HG03378 (cell line): ENCODE measurements around the gene SNRNP200.
"Not testable (repeated sequence)": the region's sequence is repeated elsewhere in the genome, so short reads cannot be mapped to it uniquely, and the experiment has no call there.

Source experiments
- ATAC-seq: cut with Tn5 transposase; IDR thresholded peaks from one replicate; pipeline ENCODE4 v1.9.1; 2021; ENCODE audit warnings: mild to moderate bottlenecking, moderate library complexity; ENCODE audit not compliant: unreplicated experiment

Gene SNRNP200

DNA sequence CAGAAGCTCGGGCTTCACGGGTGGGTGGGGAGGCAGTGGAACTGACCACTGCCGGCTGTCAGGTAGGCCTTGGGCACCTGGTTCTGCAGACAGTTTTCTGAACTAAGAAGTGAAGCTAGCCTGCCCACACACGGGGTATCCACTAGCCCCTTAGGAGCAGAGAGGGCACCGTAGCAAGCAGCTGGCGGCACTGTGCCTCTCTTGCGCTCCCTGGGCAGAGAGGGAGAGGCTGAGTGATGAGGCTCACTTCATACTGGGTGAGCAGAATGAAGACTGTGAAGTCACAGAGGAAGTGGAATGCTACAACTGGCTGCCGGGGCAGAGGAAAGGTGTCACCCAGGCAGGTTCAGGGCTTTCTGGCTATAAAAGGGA, 20.5 kb upstream of the SNRNP200 start:
- no peak for ATAC-seq

DNA sequence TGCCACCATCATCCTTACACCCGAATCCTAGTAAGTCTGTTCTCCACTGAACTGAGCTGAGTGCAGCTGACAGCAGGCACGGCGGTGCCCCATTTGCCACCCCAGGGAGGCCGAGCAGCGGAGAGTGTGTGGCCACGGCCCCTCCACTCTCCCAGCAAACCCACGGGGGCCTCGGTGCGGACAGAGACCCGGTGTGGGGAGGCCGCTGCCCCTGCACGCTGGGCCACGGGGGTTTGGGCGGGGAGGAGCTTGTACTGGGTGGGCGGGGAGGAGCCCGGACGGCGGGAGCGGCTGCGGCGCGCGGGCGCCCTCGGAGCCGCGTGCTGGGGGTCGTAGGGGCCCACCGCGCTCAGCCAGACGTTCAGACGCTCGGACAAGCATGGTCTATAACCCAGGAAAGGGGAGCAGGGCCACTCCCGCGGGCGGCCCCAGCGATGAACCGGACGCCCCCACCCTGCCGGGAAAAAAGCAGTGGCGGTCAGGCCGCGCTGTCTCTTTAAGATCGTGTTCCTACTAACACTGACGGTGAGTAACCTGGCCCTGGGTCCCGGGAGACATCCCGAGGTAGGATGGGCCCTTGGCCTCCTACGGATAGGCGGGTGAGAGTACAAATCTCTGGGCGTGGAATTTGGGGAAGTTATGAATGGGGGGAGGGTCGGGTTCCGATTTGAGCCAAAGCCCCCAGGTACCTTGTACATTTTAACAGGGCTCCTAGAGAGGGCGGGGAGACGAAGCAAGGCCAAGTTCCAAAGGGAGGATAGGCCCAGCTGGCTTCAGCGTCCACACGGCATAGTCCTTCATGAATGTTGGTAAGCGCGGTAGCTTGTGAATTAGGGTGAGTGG, 19.9 kb upstream of the SNRNP200 start, which contains the start of gene ITPRIPL1:
Gene ITPRIPL1, plus strand, starts transcription at position 277 of the 843 bp plus-strand sequence. Its CDS starts 523 bp downstream, at position 800.
- no peak for ATAC-seq

DNA sequence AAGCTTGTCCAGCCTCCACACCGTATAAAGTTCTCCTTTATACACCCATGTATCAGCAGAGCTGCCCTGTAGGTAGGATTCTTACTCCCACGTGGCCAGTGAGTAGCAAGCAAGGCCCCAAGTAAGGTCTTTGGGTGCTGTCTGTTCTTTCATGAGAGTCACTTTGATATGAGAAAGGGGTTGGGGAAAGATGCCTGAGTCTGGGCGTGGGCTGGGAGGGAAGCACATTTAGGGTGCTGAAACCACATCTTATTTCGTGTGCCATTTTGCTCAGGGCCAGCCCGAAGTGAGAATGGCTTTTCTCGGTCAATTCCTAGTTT, 19.3 kb upstream of the SNRNP200 start:
- no peak for ATAC-seq

DNA sequence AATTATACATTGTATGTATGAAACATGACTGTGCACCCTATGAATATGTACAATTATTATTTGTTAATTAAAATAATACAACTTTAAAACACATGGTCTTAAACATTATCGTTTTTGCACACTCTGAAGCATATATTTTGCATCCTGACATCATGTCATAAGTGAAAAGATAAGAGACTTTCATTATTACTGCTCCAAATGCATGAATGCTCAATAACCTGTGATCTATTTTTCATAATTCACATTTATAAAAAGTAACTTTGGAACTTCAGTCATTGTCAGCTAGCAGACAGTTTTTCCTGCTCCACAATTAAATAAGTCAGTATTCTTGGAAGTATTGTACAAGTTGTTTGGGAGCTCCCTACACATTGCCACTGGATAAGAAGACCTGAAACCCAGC, 18.5 kb upstream of the SNRNP200 start:
- ATAC-seq, result no peak

DNA sequence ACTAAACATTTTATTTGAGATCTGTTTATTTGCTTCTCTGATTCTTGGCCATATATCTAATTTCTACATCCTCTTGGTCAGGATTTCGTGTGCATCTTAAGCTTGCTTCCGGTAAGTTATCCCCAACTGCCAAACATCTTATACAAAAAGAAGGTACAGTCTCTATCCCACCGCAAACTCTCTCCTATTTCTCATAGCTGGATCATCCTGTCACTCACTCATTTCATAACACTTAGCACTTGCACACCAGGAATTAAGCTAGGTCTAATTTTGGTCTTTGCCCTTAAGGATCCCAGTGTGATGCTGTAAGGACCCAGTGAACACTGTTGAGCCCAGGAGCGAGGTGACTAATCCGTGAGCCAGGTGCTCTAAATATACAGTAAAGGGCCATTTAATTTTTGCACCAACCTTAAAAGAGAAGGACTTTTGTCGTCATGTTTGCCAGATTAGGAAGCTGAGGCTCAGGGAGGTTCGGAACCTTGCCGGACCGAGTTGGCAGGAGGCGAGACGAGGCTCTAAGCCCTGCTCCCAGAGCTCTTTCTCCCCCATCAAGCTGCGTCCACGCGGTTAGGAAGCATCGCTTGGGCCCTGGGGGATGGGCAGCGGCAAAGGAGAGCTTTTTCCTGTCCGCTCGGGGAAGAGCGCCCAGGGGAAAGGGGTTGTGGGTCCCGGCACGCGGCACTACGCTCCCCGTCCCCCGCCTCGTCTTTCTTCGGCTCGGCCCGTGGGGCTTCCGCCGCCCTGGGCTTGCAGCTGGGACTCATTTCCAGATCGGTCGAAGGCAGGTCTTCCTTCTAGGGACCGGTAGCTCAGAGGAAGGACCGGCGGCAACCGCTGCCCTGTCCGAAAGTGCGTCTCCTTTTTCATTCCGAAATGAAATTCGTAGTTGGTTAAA, 15.6 kb upstream of the SNRNP200 start:
- peak; percentile 16 for ATAC-seq

DNA sequence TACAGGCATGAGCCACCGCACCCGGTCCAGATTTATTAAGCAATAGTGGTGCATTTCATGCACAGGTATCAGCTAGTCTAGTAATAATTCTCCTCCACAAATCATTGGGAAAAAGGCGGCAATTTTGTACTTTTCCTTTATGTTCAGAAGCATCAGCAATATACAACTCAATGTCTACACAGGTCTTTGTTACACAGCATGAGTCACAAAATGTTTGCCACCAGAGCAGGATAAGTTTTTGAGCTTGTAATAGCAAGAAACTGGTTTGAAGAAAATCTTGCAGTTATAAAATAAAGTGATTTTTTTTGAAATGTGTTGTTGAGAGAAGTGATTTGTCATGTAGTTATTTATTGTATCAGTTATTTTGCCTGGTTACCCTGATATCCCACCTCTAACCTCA, 15.0 kb upstream of the SNRNP200 start:
- no peak for ATAC-seq

DNA sequence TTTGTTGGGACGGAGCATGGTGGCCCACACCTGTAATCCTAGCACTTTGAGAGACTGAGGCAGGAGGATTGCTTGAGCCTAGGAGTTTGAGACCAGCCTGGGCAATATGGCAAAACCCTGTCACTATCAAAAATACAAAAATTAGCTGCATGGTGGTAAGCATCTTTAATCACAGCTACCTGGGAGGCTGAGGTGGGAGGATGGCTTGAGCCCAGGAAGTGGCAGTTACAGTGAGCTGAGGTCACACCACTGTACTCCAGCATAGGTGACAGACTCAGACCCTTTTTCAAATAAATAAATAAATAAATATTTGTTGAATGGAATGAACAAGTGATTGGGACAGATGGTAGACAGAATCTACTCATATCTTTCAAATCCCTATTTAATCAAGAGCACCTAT, 14.1 kb upstream of the SNRNP200 start:
- ATAC-seq, result no peak

DNA sequence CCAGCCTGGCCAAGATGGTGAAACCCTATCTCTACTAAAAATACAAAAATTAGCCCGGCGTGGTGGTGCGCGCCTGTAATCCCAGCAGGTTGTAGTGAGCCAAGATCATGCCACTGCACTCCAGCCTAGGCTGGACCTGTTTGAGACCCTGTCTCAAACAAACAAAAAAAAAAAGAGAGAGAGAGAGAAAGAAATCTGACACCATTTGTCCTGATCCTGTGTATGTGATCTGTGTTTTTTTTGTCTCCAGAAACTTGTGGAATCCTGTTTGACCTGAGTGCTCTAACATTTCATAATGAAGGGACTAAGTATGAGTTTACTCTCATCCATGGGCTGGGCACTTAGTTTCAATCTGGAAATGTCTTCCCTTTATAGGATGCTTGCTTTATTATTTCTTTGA, 13.4 kb upstream of the SNRNP200 start:
- ATAC-seq, result no peak

DNA sequence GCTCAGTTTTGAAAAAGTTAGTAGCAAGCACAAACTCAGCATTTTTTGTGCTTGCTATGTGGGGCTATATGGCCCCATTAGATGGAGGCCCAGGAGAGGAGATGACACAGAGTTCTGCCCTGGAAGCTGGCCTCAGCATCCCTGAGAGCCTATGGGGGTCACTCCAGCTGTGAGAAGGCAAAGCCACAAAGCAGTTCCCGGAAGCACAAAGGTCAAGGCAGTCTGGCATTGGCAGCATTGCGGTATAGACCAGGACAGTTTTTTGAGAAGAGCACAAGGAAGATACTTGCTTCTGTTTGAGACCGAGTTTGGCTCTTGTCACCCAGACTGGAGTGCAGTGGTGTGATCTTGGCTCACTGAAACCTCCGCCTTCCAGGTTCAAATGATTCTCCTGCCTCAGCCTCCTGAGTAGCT, 12.2 kb upstream of the SNRNP200 start:
- no peak for ATAC-seq

DNA sequence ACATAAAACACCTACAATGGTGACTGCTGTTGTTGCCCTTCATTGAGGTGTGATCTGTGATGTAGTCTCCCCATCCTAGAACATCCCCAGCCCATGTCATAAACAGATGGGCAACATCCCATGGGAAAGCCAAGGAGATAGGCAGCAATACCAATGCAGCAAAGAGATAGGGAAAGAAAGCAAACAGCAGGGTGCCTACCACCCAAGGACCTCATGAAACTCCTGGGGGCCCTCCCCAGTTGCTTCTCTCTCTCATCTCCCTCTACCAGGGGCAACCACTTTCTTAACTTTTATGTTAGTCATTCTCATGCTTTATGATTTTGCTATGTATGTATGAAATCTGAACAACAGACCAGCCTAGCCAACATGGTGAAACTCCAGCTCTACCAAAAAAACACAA, 11.7 kb upstream of the SNRNP200 start:
- no peak for ATAC-seq

DNA sequence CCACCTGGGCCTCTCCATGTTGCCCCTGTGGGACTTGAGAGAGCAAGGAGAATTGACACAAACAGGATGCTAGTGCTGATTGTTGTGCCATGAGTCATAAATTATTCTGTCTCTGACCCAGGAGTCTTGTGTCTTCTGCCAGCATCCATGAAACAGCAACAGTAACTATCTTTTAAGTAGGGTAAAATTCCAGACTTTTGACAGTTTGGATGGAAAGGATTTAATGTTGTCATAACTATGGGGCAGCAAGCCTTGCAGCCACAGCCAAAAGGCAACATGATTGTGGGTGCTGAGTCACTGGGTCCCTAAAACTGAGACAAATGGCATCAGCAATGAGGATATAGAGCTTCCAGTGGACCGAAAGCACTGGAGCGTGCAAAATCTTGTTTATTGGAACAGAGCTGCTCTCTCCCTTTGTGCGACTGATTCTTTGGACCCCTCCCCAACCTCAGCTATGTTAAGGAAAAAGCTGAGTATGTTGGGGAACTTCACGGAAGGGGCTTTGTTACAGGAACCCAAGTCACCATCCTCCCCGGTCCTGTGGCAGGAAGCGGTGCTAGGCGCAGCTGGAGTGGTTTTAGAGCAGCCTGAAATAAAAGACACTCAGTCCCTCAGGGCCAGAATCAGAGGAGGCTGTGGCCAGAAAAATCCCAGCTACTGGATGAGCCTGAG, 10.2 kb upstream of the SNRNP200 start:
- ATAC-seq, result no peak

DNA sequence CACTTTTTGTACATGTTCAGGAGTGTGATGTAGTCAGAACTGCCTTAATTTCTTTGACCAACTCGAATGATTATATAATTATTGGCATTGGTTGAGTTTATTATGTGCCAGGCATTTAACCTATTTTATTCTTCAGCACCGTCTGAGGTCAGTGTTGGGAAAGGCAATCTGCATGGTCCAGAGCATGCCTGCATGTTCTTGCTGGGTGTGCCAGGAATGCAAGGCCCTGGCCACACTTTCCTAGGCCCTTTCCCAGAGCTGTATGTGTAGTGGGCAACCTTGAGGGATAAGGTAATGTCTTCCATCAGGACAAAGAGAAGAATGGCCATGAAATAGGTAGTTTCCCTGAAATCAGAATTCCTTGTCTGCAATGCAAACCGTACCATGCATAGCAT, 9.7 kb upstream of the SNRNP200 start:
- ATAC-seq, result no peak

DNA sequence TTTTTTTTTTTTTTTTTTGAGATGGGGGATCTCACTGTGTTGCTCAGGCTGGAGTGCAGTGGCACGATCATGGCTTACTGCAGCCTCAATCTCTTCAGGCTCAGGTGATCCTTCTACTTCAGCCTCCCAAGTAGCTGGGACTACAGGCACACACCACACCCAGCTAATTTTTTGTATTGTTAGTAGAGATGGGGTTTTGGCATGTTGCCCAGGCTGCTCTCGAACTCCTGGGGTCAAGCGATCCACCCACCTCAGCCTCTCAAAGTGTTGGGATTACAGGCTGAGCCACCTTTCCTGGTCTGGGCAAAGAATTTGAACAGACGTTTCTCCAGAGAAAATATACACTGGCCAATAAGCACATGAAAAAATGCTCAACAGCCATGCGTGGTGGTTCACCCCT, 2.9 kb upstream of the SNRNP200 start:
- no peak for ATAC-seq

DNA sequence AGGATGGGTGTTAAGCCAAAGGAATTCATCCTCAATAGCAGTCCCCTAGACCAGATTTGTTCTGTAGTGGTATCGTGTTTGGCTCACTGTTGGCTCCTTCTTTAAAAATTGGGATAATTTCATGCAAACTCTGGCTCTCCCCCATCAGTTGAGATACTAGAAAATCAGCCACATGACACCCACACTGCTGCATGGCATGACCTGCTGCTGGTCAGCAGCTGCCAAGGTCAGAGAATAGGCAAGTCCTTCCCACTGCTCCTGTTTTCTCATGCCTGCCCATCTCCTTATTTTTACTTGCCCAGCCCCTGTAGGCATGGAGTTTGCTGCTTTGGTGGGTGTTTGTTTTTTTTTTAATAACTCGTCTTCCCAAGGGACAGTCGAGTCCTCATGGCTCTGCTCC, 1.0 kb upstream of the SNRNP200 start:
- ATAC-seq, result no peak

DNA sequence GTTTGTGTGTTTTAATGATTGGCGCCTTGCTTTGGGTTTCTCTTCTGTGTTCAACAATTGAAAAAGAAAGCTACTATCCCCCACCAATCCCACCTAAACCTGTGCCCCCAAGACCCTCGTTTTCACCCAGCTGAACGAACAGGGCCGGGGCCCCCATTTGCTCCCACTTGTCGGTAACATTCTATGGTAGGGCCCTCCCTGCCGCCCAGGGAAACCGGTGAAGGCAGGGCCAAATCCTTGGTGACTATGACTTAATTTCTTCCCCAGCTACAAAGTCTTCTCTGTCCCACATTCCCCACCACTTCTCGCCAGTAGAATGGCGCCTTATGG, 598 bp upstream of the SNRNP200 start:
- no peak for ATAC-seq

DNA sequence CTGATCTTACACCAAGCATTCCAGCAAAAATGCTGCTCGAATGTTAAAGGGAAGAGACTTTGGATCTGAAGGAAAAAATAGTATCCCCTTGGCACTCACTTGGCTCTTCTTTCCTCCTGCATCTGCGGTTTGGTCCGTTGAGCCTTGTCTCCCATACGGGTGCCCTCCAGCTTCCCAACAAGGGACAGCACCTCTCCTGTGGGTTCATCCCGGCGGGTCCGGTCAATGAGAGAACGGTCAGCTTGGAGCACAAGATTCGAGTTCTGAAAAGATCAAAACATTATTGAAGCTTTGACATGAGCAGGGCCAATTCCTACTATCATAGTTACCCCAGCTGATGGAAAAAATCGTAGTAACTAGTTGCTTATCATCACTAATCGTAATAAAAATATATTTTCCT, 740 bp downstream of the SNRNP200 start:
- ATAC-seq, result no peak

DNA sequence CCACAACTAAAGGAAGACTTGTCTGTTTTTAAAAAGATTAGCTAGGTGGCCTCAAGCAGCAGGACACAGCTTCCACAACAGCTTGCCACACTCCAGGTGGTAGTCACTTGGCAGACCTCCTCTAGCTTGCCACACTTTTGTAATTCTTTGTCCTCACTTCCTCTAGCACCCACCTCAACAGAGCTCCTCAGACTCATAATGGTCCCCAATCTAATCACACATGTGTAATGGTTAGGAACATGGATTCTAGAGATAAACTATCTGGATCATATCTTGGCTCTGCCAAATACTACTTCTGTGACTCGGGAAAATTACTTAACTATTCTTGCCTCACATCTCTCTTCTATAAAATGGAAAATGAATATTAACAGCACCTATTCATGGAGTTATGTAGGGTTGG, 3.5 kb downstream of the SNRNP200 start:
- ATAC-seq, result no peak

DNA sequence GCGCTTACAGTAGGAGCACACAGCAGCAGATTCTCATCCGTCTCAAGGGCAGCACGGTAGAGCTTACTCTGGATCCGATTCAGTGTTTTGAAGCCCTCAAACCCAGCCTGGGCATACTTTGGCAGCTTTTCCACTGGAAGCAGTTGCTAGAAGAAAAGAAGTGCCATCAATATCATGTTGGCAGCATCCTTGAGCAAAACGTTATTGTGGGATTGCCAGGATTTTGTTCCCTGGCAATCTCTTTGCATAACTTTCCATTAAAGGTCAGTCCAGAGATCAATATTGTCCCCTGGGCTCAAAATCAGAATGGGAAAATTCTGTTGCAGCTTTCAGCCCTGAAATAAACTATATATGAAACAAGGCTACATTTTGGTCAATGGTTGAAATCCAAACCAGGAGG, 8.4 kb downstream of the SNRNP200 start:
- ATAC-seq, result no peak

DNA sequence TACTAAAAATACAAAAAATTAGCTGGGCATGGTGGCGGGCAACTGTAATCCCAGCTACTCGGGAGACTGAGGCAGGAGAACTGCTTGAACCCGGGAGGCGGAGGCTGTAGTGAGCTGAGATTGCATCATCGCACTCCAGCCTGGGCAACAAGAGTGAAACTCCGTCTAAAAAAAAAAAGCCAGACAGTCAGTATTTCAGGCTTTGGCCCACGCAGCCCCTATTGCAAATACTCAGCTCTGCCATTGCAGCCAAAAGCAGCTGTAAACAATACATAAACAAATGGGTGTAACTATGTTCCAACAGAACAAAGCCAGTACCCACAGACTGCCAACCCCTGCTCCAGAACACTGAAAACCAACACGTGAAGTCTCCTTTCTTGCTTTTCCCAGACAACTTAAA, 11.1 kb downstream of the SNRNP200 start:
- ATAC-seq, result not testable (repeated sequence)

DNA sequence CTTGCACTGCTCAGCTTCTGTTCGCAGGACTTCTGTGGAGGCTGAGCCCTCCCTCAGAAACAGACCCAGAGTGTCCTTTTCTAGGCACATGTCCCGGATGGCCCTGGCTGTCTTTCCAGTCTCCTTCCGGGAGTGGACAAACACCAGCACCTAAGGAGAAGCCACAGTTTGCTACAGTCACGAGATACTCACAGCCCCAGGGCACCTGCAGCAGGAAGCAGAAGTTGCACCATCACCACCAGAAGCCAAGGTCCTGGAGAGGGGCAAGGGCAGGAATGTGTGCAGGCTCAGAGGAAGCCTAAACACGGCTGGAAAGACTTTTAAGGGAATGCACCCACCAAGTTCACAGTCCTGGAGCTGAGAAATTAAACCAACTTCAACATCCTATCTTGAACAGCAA, 13.6 kb downstream of the SNRNP200 start:
- ATAC-seq, result no peak

DNA sequence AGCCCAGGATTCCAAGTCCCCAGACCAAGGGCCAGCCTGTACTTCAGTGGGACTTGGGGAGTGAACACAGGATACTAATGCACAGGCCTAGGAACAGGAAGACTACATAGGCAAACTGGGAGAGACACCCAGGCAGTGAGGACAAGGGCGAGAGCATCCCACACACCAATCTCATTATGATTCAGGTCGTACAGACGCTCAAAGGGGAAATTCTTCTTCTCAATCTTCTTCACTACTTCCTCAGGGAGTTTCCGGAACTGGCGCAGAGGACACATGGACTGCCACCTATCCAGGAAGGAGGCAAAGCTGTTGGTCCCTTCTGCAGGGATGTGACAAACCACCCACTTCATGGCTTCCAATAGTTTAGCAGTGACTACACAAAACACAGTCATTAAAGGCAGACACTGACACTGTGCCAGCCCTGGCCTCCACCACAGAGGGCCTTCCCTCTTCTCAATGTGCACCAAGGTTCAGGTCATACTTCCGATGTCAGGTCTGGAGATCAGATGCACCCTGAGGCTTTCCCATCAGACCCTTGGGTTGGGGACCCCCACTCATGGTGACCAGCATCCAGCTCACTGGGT, 18.0 kb downstream of the SNRNP200 start:
- no peak for ATAC-seq
